Islet of Langerhans (tissue), 1 donor: ENCODE results near the gene ONECUT3.
"Not testable (repeated sequence)": the region's sequence is repeated elsewhere in the genome, so short reads cannot be mapped to it uniquely, and the experiment has no call there.

Source experiments
- FAIRE-seq: peaks from one replicate; lab custom pipeline; 2011; peaks lifted over from hg19 to GRCh38; lab: Jason Lieb, UNC

The ONECUT3 gene

DNA sequence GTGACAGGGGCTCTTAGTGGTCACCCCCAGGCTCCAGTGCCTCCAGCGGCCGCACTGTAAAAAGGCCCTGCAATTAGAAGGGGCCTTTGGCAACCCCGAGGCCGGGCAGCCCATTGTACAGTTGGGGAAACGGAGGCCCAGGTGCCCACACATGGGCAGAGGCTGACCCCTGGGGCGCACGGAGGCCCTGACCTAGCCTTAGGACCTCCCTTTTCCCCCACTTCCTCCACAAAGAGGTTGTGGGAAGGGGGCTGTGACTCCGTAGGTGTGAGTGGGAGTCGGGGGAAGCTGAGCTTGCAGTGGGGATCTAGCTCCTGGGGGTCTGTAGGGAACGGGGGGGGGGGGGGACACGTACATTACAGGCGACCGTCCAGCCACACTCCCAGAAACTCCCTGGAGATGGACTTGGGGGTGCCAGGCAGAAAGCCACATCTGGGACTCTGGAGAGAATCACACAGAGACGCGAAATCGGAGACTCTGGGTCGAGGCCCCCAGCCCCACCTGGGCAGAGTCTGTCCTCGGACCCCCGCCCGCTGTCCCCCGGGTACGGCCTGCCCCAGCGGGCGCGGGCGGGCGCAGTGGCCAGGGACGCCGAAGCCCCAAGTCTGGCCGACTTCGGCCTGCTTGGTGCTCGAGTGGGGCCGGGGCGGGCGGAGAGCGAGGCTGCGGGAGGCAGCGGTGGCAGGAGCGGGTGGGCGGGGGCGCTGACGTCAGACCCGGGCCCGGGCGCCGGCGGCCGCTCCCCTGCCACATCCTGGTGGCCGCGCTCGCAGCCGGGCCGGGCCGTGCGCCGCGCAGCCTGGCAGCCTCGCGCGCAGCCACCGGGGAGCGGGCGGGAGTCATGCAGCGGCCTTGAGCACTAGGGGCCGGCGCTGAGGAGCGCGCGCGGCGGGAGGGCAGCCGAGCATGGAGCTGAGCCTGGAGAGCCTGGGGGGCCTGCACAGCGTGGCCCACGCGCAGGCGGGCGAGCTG is at the start of gene ONECUT3:
Gene ONECUT3 (plus strand): TSS at position 750 of the 972 bp plus-strand sequence. CDS start 157 bp downstream, at position 907.
- FAIRE-seq: no peak

GRCh38 chr19:1704339-1704738 is 49.0 kb upstream of the ONECUT3 start:
- FAIRE-seq: no peak

DNA sequence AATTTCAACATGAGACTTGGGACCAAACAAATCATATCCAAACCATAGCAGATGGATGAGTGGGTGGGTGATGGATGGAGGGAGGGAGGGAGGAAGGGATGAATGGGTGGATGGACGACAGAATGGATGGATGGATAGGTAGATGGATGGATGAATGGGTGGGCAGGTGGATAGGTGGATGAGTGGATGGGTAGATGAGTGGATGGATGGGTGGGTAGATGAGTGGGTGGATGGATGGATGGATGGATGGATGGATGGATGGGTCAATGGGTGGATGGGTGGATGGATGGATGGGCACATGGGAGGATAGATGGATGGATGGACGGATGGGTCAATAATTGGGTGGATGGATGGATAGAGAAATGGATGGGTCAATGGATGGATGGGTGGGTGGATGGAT is 47.9 kb upstream of the ONECUT3 start:
- no peak for FAIRE-seq

DNA sequence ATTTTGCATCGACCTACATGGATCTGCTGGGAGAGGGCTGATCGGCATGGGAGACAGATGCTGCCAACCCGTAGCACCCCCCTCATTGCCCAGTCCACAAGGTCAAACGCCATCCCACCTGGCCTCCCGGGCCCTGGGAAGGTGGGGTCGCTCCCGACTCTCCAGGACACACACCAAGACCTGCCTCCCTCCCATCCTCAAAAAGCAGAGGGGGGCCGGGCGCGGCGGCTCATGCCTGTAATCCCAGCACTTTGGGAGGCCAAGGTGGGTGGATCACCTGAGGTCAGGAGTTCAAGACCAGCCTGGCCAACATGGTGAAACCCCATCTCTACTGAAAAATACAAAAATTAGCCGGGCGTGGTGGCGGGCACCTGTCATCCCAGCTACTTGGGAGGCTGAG is 46.7 kb upstream of the ONECUT3 start:
- FAIRE-seq: not testable (repeated sequence)

GRCh38 chr19:1707240-1707639 is 46.1 kb upstream of the ONECUT3 start:
- FAIRE-seq: no peak

- FAIRE-seq: no peak
These were observed 40.1 kb upstream of the ONECUT3 start for GRCh38 chr19:1713170-1713569.

GRCh38 chr19:1715540-1715939 is 37.8 kb upstream of the ONECUT3 start:
- FAIRE-seq: no peak

DNA sequence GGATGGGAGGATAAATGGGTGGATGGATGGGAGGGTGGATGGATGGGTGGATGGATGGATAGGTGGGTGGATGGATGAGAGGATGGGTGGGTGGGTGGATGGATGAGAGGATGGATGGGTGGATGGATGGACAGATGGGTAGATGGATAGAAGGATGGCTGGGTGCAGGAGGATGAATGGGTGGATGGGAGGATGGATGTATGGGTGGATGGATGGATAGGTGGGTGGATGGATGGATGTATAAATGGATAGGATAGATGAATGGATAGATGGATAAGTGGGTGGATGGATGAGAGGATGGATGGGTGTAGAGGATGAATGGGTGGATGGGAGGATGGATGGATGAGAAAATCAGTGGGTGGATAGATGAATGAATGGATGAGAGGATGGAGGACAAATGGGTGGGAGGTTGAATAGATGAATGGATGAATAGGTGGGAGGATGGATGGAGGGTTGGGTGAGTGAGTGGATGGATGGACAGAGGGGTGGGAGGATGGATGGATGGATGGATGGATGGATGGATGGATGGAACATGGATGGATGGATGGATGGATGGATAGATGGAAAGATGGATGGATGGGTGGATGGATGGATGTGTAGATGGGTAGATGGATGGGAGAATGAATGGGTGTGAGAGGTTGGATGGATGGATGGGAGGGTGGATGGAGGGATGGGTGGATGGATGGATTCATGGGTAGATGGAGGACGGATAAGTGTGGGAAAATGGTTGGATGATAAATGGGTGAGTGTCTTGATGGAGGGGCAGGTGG is 35.9 kb upstream of the ONECUT3 start:
- FAIRE-seq: no peak

GRCh38 chr19:1717970-1718264 is 35.4 kb upstream of the ONECUT3 start:
- FAIRE-seq: no peak

- no peak for FAIRE-seq
These were observed 34.6 kb upstream of the ONECUT3 start for GRCh38 chr19:1718420-1719291.

- no peak for FAIRE-seq
These were observed 33.8 kb upstream of the ONECUT3 start for GRCh38 chr19:1719519-1719918.

- no peak for FAIRE-seq
These were observed 33.1 kb upstream of the ONECUT3 start for GRCh38 chr19:1720237-1720636.

DNA sequence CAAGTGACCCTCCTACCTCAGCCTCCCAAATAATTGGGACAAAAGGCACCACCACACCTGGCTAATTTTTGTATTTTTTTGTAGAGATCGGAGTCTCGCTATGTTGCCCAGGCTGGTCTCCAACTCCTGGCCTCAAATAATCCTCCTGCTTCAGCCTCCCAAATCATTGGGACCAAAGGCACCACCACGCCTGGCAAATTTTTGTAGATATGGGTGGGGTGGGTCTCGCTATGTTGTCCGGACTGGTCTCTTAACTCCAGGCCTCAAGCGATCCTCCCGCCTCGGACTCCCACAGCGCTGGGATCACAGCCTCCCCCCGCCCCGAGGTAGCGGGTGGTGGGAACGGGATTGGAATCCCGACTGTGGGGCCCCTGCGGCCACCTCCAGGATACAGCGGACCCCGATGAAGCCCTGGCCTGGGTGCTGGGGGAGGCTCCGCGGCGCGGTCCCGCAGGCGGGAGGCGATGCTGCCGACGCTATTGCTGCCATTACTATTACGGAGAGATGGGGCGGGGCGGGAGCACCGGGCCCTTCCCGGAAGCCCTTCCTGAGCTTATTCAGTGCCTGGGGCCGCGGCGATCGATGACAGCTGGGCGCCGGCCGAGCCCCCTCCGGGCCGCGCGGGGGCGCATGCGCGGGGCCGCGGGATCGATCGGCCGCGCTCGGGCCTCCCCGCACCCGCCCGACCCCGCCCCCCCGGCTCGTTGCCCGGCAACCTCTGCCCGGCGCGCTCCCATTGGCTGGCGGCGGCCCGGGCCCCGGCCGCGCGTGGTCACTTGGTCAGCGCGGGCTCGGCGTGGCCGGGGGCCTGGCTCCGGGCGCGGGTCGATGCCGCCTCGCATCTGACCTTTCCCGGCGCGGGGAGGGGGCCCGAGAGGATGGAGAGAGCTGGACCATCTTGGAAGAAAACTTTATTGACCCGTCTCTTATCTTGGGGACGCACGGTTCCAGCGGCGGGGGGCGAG is 27.9 kb upstream of the ONECUT3 start:
- FAIRE-seq: no peak

GRCh38 chr19:1728816-1729567 is 24.3 kb upstream of the ONECUT3 start:
- FAIRE-seq: no peak

DNA sequence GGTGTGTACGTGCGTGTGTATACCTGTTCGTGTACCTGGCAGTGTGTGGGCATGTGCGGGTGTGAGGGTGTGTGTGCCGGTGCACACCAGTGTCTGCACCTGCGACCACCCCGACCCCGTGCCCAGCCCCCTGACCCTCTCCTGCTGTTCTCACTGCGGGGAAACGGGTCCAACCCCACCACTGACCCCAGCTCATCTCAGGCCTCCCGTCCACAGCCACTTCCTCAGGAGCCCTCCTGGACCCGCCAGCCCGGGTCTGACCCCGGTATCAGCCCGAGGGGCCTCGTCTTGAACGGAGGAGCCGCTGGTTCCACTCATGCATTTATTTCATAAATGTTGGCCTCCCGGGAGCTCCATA is 23.8 kb upstream of the ONECUT3 start:
- no peak for FAIRE-seq

GRCh38 chr19:1730157-1730556 is 23.1 kb upstream of the ONECUT3 start:
- no peak for FAIRE-seq

GRCh38 chr19:1734321-1734966 is 18.9 kb upstream of the ONECUT3 start:
- no peak for FAIRE-seq

DNA sequence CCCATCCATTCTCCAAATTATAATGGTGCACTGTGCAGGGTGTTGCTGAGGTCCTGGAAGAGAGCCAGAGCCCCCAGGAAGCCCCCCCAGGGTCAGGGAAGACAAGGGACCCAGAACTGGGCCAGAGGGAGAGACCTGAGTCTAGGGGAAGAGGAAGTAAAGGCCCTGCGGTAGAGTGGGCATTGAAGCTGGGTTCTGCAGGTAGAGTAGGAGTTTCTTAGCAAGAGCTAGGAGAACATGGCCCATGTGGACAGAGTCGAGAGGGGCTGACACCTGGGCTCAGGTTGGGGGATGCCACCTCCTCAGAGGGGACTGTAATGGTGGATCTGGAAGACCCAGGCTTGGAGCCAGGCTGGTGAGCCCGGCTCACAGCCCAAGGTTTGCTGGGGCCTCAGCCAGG is 17.0 kb upstream of the ONECUT3 start:
- no peak for FAIRE-seq

- no peak for FAIRE-seq
These were observed 16.4 kb upstream of the ONECUT3 start for GRCh38 chr19:1736927-1737326.
